PC-9 (cell line): ENCODE data around the gene PAIP2B. TPM values are rescaled to one million over a fixed set of nuclear protein-coding genes. Genes with fewer than 3 reads are reported as not detected.

Source experiments
- BruUV-seq: library from RNA; stranded (reverse); fragments of 400-500 nt; replicated peaks from 2 replicates; lab custom pipeline; 2021; lab: Mats Ljungman, UMichigan
- CTCF ChIA-PET: fragments of 300-600 bp; sonication (Branson Sonifier 250); formaldehyde crosslinking; loops from one replicate; lab custom pipeline; 2022; ENCODE audit warnings: antibody characterized with exemption; lab: Charles Lee
- POLR2A ChIA-PET: fragments of 300-600 bp; sonication (Branson Sonifier 250); formaldehyde crosslinking; loops from one replicate; lab custom pipeline; 2022; ENCODE audit warnings: antibody characterized with exemption; ENCODE audit not compliant: unreplicated experiment; lab: Charles Lee
- DNase-seq, 2 experiments: peaks; one replicate each; pipeline versions ENCODE4 v3.0.0 to v3.0.0-alpha.2; 2015 to 2022; ENCODE audit warnings: mixed read lengths in 1 of 2
- H2AFZ ChIP-seq: fragments of 200-600 bp; sonication (generic); 2 replicates; pipeline ENCODE4 v1.8.1; 2017; ENCODE audit warnings: antibody characterized with exemption
- H3F3A ChIP-seq: fragments of 200-600 bp; sonication (generic); 2 replicates; pipeline ENCODE4 v1.8.1; 2017; ENCODE audit warnings: antibody characterized with exemption, mild to moderate bottlenecking, low read depth; ENCODE audit not compliant: insufficient read depth
- H3K27ac ChIP-seq: fragments of 200-600 bp; sonication (generic); 2 replicates; pipeline ENCODE4 v1.6.1; 2016; ENCODE audit warnings: mixed run types
- H3K27me3 ChIP-seq: fragments of 200-600 bp; sonication (generic); 2 replicates; pipeline ENCODE4 v1.6.1; 2016; ENCODE audit warnings: low read depth, mixed run types; ENCODE audit not compliant: insufficient read depth
- H3K36me3 ChIP-seq: fragments of 200-600 bp; sonication (generic); 2 replicates; pipeline ENCODE4 v1.6.1; 2016; ENCODE audit warnings: low read depth, mixed run types
- H3K4me1 ChIP-seq: fragments of 200-600 bp; sonication (generic); replicated peaks from 2 replicates; pipeline ENCODE4 v1.6.1; 2016; ENCODE audit warnings: mixed run types; ENCODE audit not compliant: insufficient read depth
- H3K4me2 ChIP-seq: fragments of 200-600 bp; sonication (generic); 2 replicates; pipeline ENCODE4 v1.6.1; 2017; ENCODE audit warnings: mixed run types
- H3K4me3 ChIP-seq: fragments of 200-600 bp; sonication (generic); 2 replicates; pipeline ENCODE4 v1.6.1; 2016; ENCODE audit warnings: mixed run types
- H3K79me2 ChIP-seq: fragments of 200-600 bp; sonication (generic); 2 replicates; pipeline ENCODE4 v1.6.1; 2017; ENCODE audit warnings: low read depth, mixed run types
- H3K9me2 ChIP-seq: fragments of 200-600 bp; sonication (generic); 2 replicates; pipeline ENCODE4 v1.8.1; 2017; ENCODE audit warnings: mild to moderate bottlenecking; ENCODE audit not compliant: insufficient read depth
- H3K9me3 ChIP-seq: fragments of 200-600 bp; sonication (generic); 2 replicates; pipeline ENCODE4 v1.8.1; 2016; ENCODE audit warnings: low read depth; ENCODE audit not compliant: insufficient read depth
- H4K20me1 ChIP-seq: fragments of 200-600 bp; sonication (generic); 2 replicates; pipeline ENCODE4 v1.8.1; 2017; ENCODE audit not compliant: insufficient read depth
- CTCF ChIP-seq: fragments of 200-600 bp; sonication (generic); conservative IDR thresholded peaks from 2 replicates; pipeline ENCODE4 v1.6.1; 2017; ENCODE audit warnings: mixed run types, antibody characterized with exemption, mild to moderate bottlenecking, moderate library complexity
- EZH2 ChIP-seq: fragments of 200-600 bp; sonication (generic); IDR thresholded peaks from 2 replicates; pipeline ENCODE4 v1.8.0; 2017; ENCODE audit warnings: antibody characterized with exemption, low read depth
- intact Hi-C: fragments of 100-400 bp; cut with micrococcal nuclease; formaldehyde crosslinking; loops from one replicate; pipeline ENCODE4 v1.10.0; 2022; ENCODE audit not compliant: unreplicated experiment
- total RNA-seq: library from RNA; stranded (reverse); gene quantifications from 2 replicates; pipeline ENCODE4 v1.2.3, GENCODE V29; 2021

PAIP2B gene
- total RNA-seq, 1 experiment from 2014 or later: 6.1 TPM

GRCh38 chr2:71148506-71149063, 78.3 kb downstream of the PAIP2B start:
- no peak for DNase-seq
- Histone ChIP-seq H3K9me3 (no peaks in the 10 kb centered on the region), H2AFZ (no peak overlapping the region), H3K4me2 (no peak overlapping the region), H3K9me2 (no peaks in the 10 kb centered on the region), H3K4me3 (no peak overlapping the region), H4K20me1 (no peaks in the 10 kb centered on the region), H3K27me3 (no peaks in the 10 kb centered on the region), H3F3A (peaks cover 7% of the 10 kb centered on the region; the same call in 1 of the 2 replicates), H3K27ac (no peak overlapping the region), H3K79me2 (no peaks in the 10 kb centered on the region), H3K36me3 (peaks cover 33% of the 10 kb centered on the region), H3K4me1 (no peaks in the 10 kb centered on the region)
- no peak for TF ChIP-seq EZH2
- no peak for TF ChIP-seq CTCF
- BruUV-seq: no TSS peak
- ChIA-PET CTCF (no interaction called here), POLR2A (no interaction called here)
- intact Hi-C loops: loop anchor here (5.0 kb wide), 1 partner anchor 361 kb away; no protein-coding TSS in a partner anchor

GRCh38 chr2:71143782-71144181, 83.1 kb downstream of the PAIP2B start:
- POLR2A ChIA-PET: no interaction called here
- CTCF ChIA-PET: interaction anchor here (1.1 kb wide), 1 partner anchor 43 kb away, joined by 3 read pairs; no protein-coding TSS in a partner anchor
- no peak overlapping the region for H3K27ac ChIP-seq

GRCh38 chr2:71136174-71136573, 90.7 kb downstream of the PAIP2B start:
- H3K9me3 ChIP-seq: no peaks in the 10 kb centered on the region
- ChIA-PET POLR2A (interaction anchor here (0.6 kb wide), 1 partner anchor 195 kb away, joined by 3 read pairs; the partner anchor contains the start of gene ZNF638), CTCF (no interaction called here)
- H3K27ac ChIP-seq: no peak overlapping the region
- no TSS peak for BruUV-seq
- no peak for DNase-seq
- H3K27me3 ChIP-seq: no peaks in the 10 kb centered on the region
- H3F3A ChIP-seq: peaks cover 9% of the 10 kb centered on the region; the same call in 1 of the 2 replicates
- no peak overlapping the region for H3K4me3 ChIP-seq
- H2AFZ ChIP-seq: no peak overlapping the region
- H3K9me2 ChIP-seq: no peaks in the 10 kb centered on the region
- H3K4me1 ChIP-seq: peaks cover 18% of the 10 kb centered on the region
- H3K79me2 ChIP-seq: peaks cover 22% of the 10 kb centered on the region
- H3K4me2 ChIP-seq: no peak overlapping the region
- H3K36me3 ChIP-seq: peaks cover 28% of the 10 kb centered on the region
- TF ChIP-seq EZH2 (no peak), CTCF (no peak)
- 0 out of 2 replicates have a peak, but pooled peaks cover 5% of the 10 kb centered on the region for H4K20me1 ChIP-seq
- intact Hi-C loops: no loop called here

More at GRCh38 chr2:71143782-71144181, 83.1 kb downstream of the PAIP2B start:
- Histone ChIP-seq H2AFZ (no peak overlapping the region), H3K4me2 (no peak overlapping the region), H3K9me2 (no peaks in the 10 kb centered on the region), H3K9me3 (no peaks in the 10 kb centered on the region), H3F3A (peaks cover 8% of the 10 kb centered on the region; the same call in 1 of the 2 replicates), H3K79me2 (no peaks in the 10 kb centered on the region), H3K4me1 (no peaks in the 10 kb centered on the region), H4K20me1 (0 out of 2 replicates have a peak, but pooled peaks cover 4% of the 10 kb centered on the region), H3K36me3 (peaks cover 37% of the 10 kb centered on the region), H3K4me3 (no peak overlapping the region), H3K27me3 (no peaks in the 10 kb centered on the region)
- no peak for DNase-seq
- BruUV-seq: no TSS peak
- TF ChIP-seq CTCF (no peak), EZH2 (no peak)
- intact Hi-C loops: no loop called here
